HepG2 (cell line): ENCODE results near the gene PRKCSH.

ENCODE experiments used
- CTCF ChIP-seq: sonication (generic); formaldehyde crosslinking; IDR thresholded peaks from 2 replicates; pipeline ENCODE4 v1.5.0; 2020; ENCODE audit warnings: mild to moderate bottlenecking, missing genetic modification reagents, moderate library complexity
- FOXC1 ChIP-seq: sonication (generic); formaldehyde crosslinking; IDR thresholded peaks from 2 replicates; pipeline ENCODE4 v1.8.0; 2022; ENCODE audit warnings: mild to moderate bottlenecking, missing genetic modification reagents, borderline replicate concordance
- NFE2 ChIP-seq: sonication (generic); formaldehyde crosslinking; IDR thresholded peaks from 2 replicates; pipeline ENCODE4 v1.4.0; 2020; ENCODE audit warnings: missing genetic modification reagents
- NFYB ChIP-seq: sonication (generic); formaldehyde crosslinking; IDR thresholded peaks from 2 replicates; pipeline ENCODE4 v1.4.0; 2020; ENCODE audit warnings: missing genetic modification reagents
- POLR2A ChIP-seq, 2 experiments: IDR thresholded peaks; 2 replicates each; pipeline ENCODE4 v1.6.1; 2011; ENCODE audit warnings: low read depth in 2 of 2, low read length in 2 of 2, mild to moderate bottlenecking in 1 of 2, moderate library complexity in 1 of 2; ENCODE audit not compliant: insufficient read depth in 1 of 2
- ZNF740 ChIP-seq: sonication (generic); formaldehyde crosslinking; IDR thresholded peaks from 2 replicates; pipeline ENCODE4 v1.4.0; 2020; ENCODE audit warnings: missing genetic modification reagents

GRCh38 chr19:11397089-11397610 lies 38.3 kb upstream of the PRKCSH start:
- TF ChIP-seq ZNF740 (CRISPR knock-in tag): no peak
- no peak for TF ChIP-seq NFYB (CRISPR knock-in tag)
- no peak for TF ChIP-seq NFE2 (CRISPR knock-in tag)
- TF ChIP-seq CTCF (CRISPR knock-in tag): no peak
- no peak for TF ChIP-seq FOXC1 (CRISPR knock-in tag)
- TF ChIP-seq POLR2A (IDR thresholded peaks at IDR 0.05; ENCODE audit: insufficient read depth in 1 of 2, low read depth in 2 of 2, low read length in 2 of 2): no peak
